Heart left ventricle (tissue), 13 donors: ENCODE measurements around the gene TTC24.

Experiments used
- POLR2A ChIP-seq, 2 donors: fragments of 450-650 bp; IDR thresholded peaks; one replicate each; pipeline ENCODE4 v1.6.1; 2017; ENCODE audit warnings: antibody characterized with exemption in 2 of 2, mild to moderate bottlenecking in 2 of 2, moderate library complexity in 2 of 2
- TF ChIP-seq, protein P1 (sequence below), 12 donors: fragments of 200-600 bp; sonication (generic) in 4 of 12; IDR thresholded peaks; one replicate each; pipeline versions ENCODE4 v1.5.0 to v1.8.0; 2018 to 2022; ENCODE audit warnings: antibody characterized with exemption in 12 of 12, mild to moderate bottlenecking in 5 of 12
- donor health status: ischemic (EF 13 %, LVEDD 7.1; RV severe dilation, severe dysfunction).
- donor health status: DM: no; HTN: yes; CAD: no.
- donor health status: DM: no; HTN: no; CAD: no.
- donor health status: ischemic (EF 25% LVEDD 6.9; RV normal size, moderate dysfunction).
- donor health status: ischemic (EF 25% LVEDD 5.7; RV mildly dilated, moderate dysfunction).
- donor health status: ischemic (EF 35%, LVEDD 5.7; RV mildly dilated, moderate dysfunction).
- donor health status: nonischemic (EF 11% LVEDD 7.7; RV severe dilation, severe dysfunction).
- donor health status: DM: yes; HTN: yes; CAD: no.
- donor health status: PGD.
- donor health status: ischemic (EF 29% LVEDD 5.4; RV normal size, mild dysfunction).
- donor health status: nonischemic (EF 23%, LVEDD 6.1; RV moderate dilation, normal function).

DNA sequence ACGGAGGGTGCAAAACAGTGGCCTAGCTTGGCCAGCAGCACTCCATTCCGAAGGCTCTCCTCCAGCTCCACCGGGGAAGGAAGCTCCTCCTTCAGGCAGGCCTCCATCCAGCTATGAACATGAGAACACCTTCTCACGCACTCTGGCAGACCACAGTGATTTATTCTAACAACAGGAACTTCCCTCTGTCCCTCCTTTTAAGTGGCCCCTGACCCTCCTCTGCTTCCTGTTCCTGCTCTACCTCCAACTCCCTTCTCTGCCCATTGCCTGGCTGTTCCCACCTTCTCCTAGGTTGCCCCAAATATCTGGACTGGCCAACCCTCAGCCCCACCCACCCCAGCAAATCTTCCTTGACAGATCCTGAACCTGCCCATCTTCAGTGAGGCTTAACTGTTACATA lies 13.1 kb upstream of the TTC24 start:
- TF ChIP-seq, protein P1, sequence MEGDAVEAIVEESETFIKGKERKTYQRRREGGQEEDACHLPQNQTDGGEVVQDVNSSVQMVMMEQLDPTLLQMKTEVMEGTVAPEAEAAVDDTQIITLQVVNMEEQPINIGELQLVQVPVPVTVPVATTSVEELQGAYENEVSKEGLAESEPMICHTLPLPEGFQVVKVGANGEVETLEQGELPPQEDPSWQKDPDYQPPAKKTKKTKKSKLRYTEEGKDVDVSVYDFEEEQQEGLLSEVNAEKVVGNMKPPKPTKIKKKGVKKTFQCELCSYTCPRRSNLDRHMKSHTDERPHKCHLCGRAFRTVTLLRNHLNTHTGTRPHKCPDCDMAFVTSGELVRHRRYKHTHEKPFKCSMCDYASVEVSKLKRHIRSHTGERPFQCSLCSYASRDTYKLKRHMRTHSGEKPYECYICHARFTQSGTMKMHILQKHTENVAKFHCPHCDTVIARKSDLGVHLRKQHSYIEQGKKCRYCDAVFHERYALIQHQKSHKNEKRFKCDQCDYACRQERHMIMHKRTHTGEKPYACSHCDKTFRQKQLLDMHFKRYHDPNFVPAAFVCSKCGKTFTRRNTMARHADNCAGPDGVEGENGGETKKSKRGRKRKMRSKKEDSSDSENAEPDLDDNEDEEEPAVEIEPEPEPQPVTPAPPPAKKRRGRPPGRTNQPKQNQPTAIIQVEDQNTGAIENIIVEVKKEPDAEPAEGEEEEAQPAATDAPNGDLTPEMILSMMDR (IDR thresholded peaks at IDR 0.05) = no peak
- TF ChIP-seq POLR2A (IDR thresholded peaks at IDR 0.05) = no peak
